Activated T-cell treated with anti-CD3 and anti-CD28 coated beads for 24 hours (primary cell): ENCODE results near the gene TPCN1.

Experiments used
- DNase-seq: peaks from one replicate; pipeline ENCODE4 v3.0.0-alpha.2; 2020; ENCODE audit warnings: low read depth

TPCN1 gene

DNA sequence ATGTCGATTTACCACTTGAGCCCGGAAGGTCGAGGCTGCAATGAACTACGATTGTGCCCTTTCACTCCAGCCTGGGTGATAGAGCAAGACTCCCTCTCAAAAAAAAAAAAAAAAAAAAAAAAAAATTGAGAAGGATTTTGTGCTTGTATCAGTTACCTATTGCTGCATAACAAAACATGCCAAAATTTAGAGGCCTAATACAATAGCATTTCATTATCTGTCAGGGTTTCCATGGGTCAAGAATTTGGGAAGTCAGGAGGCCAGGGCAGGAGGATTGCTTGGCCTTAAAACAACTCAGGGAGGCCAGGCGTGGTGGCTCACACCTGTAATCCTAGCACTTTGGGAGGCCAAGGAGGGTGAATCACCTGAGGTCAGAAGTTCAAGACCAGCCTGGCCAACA, 118.3 kb downstream of the TPCN1 start:
- DNase-seq = no peak

DNA sequence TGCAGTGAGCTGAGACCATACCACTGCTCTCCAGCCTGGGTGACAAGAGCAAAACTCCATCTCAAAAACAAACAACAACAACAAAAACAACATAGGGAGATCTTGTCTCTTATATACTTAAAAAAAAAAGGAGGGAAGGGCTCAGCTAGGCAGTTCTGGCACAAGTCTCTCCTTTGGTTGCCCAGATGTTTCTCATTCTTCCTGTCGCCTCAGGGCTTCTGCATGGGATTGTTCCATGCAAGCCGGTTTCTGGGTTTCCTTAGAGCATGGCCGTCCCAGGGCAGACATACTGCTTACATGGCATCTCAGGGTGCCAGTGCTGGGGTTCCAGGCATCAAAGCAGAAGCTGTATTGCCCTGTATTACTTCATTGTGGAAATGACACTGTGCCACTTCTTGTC, 118.8 kb downstream of the TPCN1 start:
- no peak for DNase-seq

DNA sequence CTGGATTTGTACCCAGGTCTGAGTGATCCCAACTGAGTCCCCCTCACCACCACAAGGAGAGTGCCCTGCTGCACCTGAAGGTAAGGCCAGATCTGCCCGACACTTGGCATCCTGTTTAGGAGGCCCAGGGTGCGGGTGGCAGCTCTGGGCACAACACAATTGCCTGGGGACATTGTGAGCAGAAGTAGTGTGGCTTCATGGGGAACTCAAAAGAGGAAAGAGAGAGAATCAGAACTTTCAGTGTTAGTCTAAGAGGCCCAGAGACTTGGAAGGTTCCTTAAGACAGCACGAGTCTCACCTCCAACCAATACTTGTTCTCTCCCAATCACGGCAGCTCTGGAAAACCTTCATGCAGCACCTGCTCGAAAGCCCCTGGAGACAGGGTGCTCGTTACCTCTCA, 120.3 kb downstream of the TPCN1 start:
- DNase-seq = no peak

DNA sequence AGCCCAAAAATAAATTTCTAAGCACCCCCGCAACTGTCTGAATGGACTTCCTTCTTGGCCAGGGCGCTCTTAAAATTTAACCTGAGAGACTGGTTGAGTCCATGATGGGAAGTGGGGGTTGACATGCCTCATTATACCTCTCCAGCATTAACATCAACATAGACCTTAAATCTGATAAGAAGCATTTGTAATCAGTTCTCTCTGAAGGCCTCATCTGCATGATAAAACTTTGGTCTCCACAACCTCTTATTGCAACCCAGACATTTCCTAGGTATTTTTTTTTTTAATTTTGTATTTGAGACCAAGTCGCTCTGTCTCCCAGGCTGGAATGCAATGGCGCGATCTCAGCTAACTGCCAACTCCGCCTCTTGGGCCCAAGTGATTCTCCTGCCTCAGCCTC, 124.1 kb downstream of the TPCN1 start:
- no peak for DNase-seq

DNA sequence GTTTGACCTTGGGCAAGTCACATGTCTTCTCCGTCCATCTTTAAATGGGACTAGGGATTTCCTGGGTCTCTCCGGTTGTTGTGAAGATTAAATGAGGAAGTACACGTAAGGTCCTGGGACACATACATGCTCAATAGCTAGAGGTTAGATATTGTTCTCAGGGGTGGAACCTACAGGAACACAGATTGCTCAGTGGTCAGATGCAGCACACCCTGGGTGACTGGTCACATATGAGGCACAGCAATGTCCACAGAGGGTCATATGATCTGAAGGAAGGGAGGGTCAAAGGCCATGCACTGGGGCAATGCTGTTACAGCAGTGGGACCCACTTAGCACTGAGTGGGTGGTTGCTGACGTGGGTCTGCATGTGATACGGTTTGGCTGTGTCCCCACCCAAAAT, 125.1 kb downstream of the TPCN1 start:
- no peak for DNase-seq

DNA sequence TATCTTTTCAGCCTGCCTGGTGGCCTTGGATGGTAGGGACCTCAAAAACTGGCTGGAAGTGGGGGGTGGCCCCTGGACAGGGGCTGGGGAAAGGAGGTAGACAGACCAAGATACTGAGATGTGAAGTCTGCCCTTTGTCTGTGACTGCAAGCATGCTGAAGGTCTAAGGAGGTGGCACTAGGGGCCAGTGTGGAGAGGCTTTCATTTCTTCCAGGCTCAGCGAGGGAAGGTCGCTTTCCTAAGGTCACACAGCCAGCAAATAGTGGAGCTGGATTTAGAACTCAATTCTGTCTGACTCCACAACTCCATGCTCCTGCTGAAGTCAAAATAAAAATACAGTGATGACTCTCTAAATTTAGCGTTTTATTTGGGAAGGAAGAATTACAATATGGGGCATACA, 125.8 kb downstream of the TPCN1 start:
- DNase-seq = no peak

DNA sequence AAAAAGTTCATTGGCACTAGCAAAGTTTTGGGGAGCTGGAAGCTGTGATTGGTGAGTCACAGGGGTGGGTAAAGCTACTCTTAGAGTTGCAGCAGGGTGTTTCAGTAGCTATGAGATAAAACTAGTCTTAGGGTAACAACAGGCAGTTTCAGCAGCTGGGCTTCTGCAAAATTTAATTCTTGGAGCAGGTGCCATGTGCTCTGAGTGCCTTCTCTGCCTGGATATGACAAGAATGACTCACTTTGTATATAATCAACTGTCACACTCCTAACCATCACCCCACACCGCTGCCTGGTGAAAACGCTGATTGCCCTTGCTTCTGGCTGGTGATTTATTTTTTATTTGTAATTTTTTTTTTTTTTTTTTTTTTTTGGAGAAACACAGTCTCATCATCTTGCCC, 126.6 kb downstream of the TPCN1 start:
- no peak for DNase-seq
